GM12801 (cell line): ENCODE measurements around the gene ARID5B.

Experiments
- TF ChIP-seq, protein P1 (sequence below): IDR thresholded peaks from one replicate; pipeline ENCODE4 v1.5.1; 2011; ENCODE audit warnings: control low read depth; ENCODE audit not compliant: insufficient read length; ENCODE audit errors: extremely low read depth

ARID5B gene

DNA sequence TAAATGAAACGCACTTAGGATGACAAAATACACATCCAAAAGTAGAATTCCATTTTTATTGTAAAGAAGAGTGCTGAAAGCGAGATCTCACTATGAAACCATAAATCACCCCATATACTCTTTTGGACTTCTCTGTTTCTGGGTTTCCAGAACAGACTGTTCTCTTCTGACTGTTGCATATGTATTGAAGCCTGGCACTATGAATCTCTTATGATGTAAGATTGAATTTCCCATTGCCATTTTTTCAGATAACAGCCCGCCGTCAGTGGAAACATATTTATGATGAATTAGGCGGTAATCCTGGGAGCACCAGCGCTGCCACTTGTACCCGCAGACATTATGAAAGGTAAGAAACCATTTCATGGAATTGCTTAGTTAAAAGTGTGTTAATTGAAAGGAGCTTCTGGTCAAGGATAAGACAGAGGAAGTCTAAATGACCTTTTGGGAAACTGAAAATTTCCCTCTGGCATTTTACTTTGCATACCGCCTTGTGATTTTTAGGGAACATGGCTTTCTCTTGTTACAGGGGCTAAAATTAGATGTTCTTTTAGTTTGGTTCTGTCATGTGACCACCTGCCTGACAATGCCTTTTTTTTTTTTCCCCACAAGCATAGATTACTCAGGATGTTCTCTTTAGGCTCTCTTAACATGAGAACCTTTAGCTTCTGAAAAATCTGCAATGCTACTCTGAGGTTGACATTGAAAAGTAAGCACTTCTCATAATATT is 168.1 kb downstream of the ARID5B start:
- TF ChIP-seq, protein P1, sequence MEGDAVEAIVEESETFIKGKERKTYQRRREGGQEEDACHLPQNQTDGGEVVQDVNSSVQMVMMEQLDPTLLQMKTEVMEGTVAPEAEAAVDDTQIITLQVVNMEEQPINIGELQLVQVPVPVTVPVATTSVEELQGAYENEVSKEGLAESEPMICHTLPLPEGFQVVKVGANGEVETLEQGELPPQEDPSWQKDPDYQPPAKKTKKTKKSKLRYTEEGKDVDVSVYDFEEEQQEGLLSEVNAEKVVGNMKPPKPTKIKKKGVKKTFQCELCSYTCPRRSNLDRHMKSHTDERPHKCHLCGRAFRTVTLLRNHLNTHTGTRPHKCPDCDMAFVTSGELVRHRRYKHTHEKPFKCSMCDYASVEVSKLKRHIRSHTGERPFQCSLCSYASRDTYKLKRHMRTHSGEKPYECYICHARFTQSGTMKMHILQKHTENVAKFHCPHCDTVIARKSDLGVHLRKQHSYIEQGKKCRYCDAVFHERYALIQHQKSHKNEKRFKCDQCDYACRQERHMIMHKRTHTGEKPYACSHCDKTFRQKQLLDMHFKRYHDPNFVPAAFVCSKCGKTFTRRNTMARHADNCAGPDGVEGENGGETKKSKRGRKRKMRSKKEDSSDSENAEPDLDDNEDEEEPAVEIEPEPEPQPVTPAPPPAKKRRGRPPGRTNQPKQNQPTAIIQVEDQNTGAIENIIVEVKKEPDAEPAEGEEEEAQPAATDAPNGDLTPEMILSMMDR, result no peak

DNA sequence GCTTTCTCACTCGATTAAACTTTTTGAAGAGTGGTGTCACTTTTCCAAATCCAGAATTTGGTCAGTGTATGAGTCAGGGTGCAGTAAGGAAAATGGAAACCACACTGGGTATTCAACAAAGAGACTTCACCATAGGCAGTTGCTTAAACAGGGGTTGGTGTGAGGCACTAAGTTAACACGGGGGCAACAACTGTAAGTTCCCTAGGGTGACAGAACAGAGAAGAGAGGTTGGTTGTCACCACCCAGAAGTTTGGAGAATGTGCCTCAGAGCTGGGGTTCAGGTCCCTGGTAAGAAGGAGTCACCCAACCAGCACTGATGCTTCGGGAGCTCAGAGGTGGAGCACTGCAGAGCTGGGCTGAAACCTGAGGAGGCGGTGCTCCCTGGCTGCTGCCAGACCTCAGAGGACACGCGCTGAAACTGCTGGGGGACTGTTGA is 170.4 kb downstream of the ARID5B start:
- TF ChIP-seq, protein P1, result no peak

DNA sequence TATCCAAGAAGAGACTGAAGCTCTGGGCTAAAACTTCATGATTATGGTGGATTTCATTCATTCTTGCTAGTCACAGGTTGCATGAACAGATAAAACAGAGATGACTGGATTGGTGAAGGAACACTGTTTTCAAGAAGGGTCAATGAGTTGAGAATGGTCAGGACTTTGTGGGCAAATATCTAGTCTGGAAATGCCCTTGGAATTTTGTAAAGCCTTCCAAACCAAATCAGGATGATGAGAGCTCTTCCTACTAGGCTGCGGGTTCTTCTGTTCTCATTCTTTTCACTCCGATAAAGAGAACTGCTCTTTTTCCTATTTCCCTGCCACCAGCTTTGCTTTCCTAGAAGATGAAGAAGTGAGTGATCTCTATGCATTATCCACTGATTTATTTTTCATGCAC is 171.4 kb downstream of the ARID5B start:
- TF ChIP-seq, protein P1, result no peak

DNA sequence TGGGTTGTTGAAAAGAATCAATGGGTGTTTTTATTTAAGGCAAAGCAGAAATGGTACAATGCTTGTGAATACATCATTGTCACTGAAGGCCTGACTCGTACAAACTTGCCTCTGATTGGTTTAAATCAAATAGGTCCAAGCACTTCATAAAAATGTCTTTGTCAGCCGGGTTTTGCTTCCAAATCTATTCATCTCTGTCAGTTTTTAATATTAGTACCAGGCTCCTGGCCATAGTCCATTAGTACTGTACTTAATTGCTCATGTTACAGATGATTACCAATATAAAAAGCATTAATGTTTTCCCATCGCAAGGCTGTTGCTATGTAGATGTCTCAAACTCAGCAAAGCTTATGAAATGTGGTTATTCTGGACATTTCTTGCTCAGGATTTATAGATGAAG is 171.9 kb downstream of the ARID5B start:
- TF ChIP-seq, protein P1, result no peak

DNA sequence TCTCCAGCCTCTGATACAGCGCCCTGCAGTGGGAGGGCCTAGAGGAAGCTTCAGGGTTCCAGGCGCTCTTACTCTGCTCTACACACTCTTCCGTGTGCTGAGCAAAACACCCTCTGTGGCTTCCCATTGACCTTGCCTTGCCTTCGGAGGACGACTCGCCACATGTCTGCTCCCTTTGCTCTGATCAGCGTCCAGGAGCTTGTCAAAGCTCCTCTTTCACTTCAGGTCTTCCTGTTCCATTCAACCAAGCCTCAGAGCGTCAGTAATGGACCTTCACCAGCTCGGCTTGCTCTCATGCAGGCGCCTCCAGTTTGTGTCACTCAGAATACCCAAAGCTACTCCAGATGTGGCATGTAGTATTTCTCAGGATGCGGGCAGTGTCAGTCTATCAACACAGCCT is 173.9 kb downstream of the ARID5B start:
- TF ChIP-seq, protein P1, result no peak

DNA sequence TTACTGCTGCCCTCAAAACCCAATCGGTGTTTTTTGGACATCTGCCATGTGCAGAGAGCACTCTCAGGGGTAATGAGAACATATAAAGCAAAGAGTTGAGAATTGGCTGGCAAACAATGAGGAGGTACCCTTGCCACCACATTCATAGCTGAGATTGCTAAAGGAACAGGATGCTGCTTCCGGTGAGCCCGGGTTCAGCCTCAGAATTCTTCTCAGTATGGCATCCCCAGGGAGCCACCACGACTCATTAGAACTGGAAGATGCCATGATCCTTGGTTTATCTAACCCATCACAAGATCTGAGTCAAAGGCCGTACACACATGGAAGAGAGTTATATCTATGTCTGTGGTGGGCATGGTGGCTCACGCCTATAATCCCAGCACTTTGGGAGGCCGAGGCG is 174.4 kb downstream of the ARID5B start:
- TF ChIP-seq, protein P1, result no peak

DNA sequence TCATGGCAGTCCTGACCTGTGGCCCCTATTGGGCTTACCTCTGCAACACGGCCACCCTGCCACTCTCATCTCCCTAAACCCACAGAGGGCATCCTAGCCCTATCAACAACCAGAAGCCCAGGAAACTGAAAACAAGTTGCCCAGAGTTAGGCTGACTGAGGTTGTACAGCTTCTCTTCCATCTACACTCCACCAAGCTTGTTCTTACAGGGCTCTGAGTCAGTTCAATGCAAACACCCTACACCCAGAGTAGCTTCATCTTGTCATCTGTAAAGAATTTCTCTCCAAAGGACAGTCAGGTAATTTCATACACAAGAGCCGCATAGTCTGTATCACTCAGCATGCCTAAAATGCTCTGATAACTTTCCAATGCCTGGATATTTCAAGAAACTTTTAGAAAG is 175.4 kb downstream of the ARID5B start:
- TF ChIP-seq, protein P1, result no peak
